Naive thymus-derived CD8-positive, alpha-beta T cell (primary cell): ENCODE results near the gene OLR1. TPM values are rescaled to one million over a fixed set of nuclear protein-coding genes. Genes with fewer than 3 reads are reported as not detected.

Experiments used
- ATAC-seq, 2 donors: fragments of 150-1000 bp; cut with Tn5 transposase in 1 of 2; sonication (Bioruptor Pico), chemical (Tn5 transposase) in 1 of 2; 1 replicate in 1 of 2; 2 replicates in 1 of 2; pipeline ENCODE4 v1.10.0; 2021; ENCODE audit warnings: mild to moderate bottlenecking in 2 of 2, moderate library complexity in 2 of 2
- POLR2A ChIA-PET: fragments of 350-600 bp; sonication (Branson Sonifier 250); formaldehyde crosslinking; loops from one replicate; lab custom pipeline; 2021; ENCODE audit warnings: antibody characterized with exemption; lab: Charles Lee
- DNase-seq, 10 donors: peaks; one replicate each; pipeline versions ENCODE4 v3.0.0 to v3.0.0-alpha.2; 2020 to 2022
- H3K27ac Mint-ChIP-seq, 10 donors: one replicate each; pipeline ENCODE4 v1.8.0; 2020 to 2022; ENCODE audit warnings: mild to moderate bottlenecking in 10 of 10, mixed read lengths in 10 of 10, moderate library complexity in 4 of 10, inconsistent platforms in 1 of 10
- H3K27me3 Mint-ChIP-seq, 5 donors: one replicate each; pipeline ENCODE4 v1.8.0; 2021 to 2022; ENCODE audit warnings: mixed read lengths in 5 of 5
- H3K36me3 Mint-ChIP-seq, 3 donors: one replicate each; pipeline ENCODE4 v1.8.0; 2020 to 2022; ENCODE audit warnings: mixed read lengths in 3 of 3, mild to moderate bottlenecking in 2 of 3, inconsistent platforms in 1 of 3
- H3K4me1 Mint-ChIP-seq, 4 donors: one replicate each; pipeline ENCODE4 v1.8.0; 2021 to 2022; ENCODE audit warnings: mixed read lengths in 4 of 4
- H3K4me3 Mint-ChIP-seq, 10 donors: one replicate each; pipeline ENCODE4 v1.8.0; 2020 to 2022; ENCODE audit warnings: mild to moderate bottlenecking in 10 of 10, mixed read lengths in 10 of 10, moderate library complexity in 6 of 10, inconsistent platforms in 1 of 10
- H3K9me3 Mint-ChIP-seq, 9 donors: one replicate each; pipeline ENCODE4 v1.8.0; 2020 to 2022; ENCODE audit warnings: mixed read lengths in 9 of 9, mild to moderate bottlenecking in 3 of 9, inconsistent platforms in 1 of 9, moderate library complexity in 1 of 9
- polyA plus RNA-seq, 3 donors: library from polyadenylated mRNA; unstranded; fragments of 300-500 nt; fragmentation: Illumina TruSeq; gene quantifications; one replicate each; pipeline ENCODE4 v1.2.3, GENCODE V29; 2021
- total RNA-seq, 8 experiments: library from RNA in 2 of 8; stranded (reverse) in 2 of 8; gene quantifications; one replicate each; pipeline ENCODE4 v1.2.3 and lab custom pipeline; 2021 to 2026

OLR1 gene
- total and polyA plus RNA-seq, 5 experiments from 2014 or later = not detected

DNA sequence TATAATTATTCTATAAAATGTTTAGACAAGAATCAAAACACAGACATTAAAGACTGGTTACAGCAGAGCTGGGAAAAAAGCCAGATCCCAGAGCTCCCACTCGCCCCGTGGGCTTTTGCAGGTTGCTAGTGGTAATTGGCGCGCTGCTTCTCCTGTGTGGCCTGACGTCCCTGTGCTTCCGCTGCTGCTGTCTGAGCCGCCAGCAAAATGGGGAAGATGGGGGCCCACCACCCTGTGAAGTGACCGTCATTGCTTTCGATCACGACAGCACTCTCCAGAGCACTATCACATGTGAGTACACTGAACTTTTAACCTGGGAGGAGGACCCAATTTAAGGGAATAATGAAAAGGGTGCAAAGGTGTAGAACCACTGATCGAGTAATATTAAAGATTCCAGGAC is 14.4 kb upstream of the OLR1 start:
- DNase-seq (no peak), ATAC-seq (no peak)
- H3K36me3 Mint-ChIP-seq = no peaks in the 10 kb centered on the region
- H3K9me3 Mint-ChIP-seq = peaks cover 0 to 2% (median 0%) of the 10 kb centered on the region in 9 donors
- H3K27ac Mint-ChIP-seq = peak overlapping the region in 2 of 10 donors; percentile 19 to 47
- H3K4me1 Mint-ChIP-seq = peaks cover 4 to 12% (median 6%) of the 10 kb centered on the region in 4 donors
- POLR2A ChIA-PET = no interaction called here
- peaks cover 0 to 27% (median 9%) of the 10 kb centered on the region in 5 donors for H3K27me3 Mint-ChIP-seq
- H3K4me3 Mint-ChIP-seq = no peak overlapping the region

GRCh38 chr12:10184261-10184843 is 12.4 kb upstream of the OLR1 start:
- H3K36me3 Mint-ChIP-seq = no peaks in the 10 kb centered on the region
- no peak overlapping the region for H3K27ac Mint-ChIP-seq
- DNase-seq = no peak
- POLR2A ChIA-PET = no interaction called here
- H3K27me3 Mint-ChIP-seq = peaks cover 0 to 30% (median 11%) of the 10 kb centered on the region in 5 donors
- no peak for ATAC-seq
- no peak overlapping the region for H3K4me3 Mint-ChIP-seq
- H3K9me3 Mint-ChIP-seq = peaks cover 0 to 2% (median 0%) of the 10 kb centered on the region in 9 donors
- peaks cover 0 to 8% (median 0%) of the 10 kb centered on the region in 4 donors for H3K4me1 Mint-ChIP-seq

DNA sequence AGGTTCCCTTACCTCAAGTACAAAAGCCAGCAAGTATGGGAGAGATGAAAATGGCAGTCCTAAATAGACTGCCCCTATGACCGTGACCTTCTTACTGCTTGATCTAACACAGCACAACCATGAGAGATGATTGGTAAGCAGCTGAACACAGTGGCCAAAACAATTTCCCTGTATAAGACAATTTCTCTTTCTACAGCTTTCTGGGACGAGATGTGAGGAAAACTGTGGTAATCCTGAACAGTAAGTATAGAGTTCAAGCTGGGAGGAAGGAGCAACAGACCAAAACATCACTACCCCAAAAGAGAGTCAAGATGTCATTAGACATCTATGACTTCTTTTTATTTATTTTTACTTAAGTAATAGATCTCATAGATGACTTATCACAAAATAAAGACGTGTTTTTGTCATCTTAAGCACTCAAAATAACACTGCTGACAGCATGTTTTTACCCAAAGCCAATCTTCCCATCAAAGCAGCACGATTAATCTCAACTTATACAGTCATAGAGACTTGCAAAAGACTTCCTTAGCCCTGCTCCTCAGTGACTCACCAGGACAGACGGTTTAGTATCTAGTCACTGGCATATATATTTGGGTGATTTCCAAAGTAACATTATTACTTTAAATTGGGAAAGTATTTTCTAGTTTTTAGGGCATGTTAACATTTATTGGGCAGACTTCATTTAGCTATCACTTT is 10.6 kb upstream of the OLR1 start:
- ATAC-seq (no peak), DNase-seq (no peak)
- Mint-ChIP-seq H3K9me3 (peaks cover 0 to 2% (median 0%) of the 10 kb centered on the region in 9 donors), H3K4me1 (peaks cover 0 to 8% (median 0%) of the 10 kb centered on the region in 4 donors), H3K36me3 (no peaks in the 10 kb centered on the region), H3K27ac (no peak overlapping the region), H3K27me3 (peaks cover 0 to 39% (median 16%) of the 10 kb centered on the region in 5 donors), H3K4me3 (no peak overlapping the region)
- POLR2A ChIA-PET = no interaction called here

- DNase-seq (no peak), ATAC-seq (no peak)
- Mint-ChIP-seq H3K4me1 (peaks cover 0 to 7% (median 0%) of the 10 kb centered on the region in 4 donors), H3K27me3 (peaks cover 0 to 37% (median 13%) of the 10 kb centered on the region in 5 donors), H3K4me3 (no peak overlapping the region), H3K36me3 (no peaks in the 10 kb centered on the region), H3K9me3 (peaks cover 0 to 2% (median 0%) of the 10 kb centered on the region in 9 donors), H3K27ac (no peak overlapping the region)
- POLR2A ChIA-PET = no interaction called here
Measured at GRCh38 chr12:10179776-10180181, 7.8 kb upstream of the OLR1 start.

GRCh38 chr12:10178821-10179220 is 6.9 kb upstream of the OLR1 start, which contains the start of gene TMEM52B:
Gene TMEM52B (plus strand): TSS chr12:10179032. CDS start chr12:10179575, 543 bp downstream.
- Mint-ChIP-seq H3K4me1 (peaks cover 0 to 4% (median 0%) of the 10 kb centered on the region in 4 donors), H3K36me3 (no peaks in the 10 kb centered on the region), H3K27me3 (peaks cover 0 to 30% (median 15%) of the 10 kb centered on the region in 5 donors), H3K9me3 (peaks cover 0 to 2% (median 0%) of the 10 kb centered on the region in 9 donors), H3K4me3 (no peak within 1 kb of the TSS), H3K27ac (no peak within 1 kb of the TSS)
- DNase-seq (no peak), ATAC-seq (no peak)
- POLR2A ChIA-PET = no interaction called here

DNA sequence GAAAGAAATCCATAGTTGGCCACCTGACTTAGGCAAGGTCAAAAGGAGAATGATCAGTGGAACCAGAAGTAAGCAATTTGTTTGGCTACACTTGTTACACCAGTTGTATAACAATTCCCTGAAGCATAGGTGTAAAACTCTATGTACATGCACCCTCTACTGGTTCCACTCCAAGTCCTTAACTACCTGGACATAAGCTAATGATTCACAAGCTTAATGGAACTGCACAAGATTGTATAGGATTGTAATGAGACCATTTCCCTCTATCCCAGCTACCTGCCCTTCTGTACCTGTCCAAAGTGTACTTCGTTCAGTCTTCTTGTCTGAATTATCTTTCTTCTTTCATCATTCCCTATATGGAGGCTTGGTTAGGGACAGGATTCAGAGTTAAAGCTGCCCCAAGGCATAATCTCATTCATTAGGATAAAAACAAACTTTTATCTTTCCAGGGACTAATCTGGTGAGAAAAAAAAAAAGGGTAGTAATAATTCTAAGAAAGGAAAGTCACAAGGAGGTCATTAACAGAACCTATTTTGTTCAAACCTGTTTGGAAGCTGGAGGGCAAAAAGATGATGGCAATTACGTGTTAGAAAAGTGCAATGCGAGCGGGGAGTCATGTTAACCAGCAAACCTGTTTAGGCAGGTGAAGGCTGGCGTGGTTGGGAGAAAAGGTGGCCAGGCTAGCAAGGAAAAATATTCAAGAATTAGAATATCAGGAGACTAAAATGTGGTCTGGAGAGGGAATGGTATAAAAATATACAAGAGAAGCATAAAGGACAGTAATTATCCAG is 4.1 kb upstream of the OLR1 start:
- POLR2A ChIA-PET = no interaction called here
- Mint-ChIP-seq H3K27ac (no peak overlapping the region), H3K4me1 (no peaks in the 10 kb centered on the region), H3K36me3 (no peaks in the 10 kb centered on the region), H3K4me3 (no peak overlapping the region), H3K9me3 (no peaks in the 10 kb centered on the region), H3K27me3 (peaks cover 12 to 25% (median 19%) of the 10 kb centered on the region in 5 donors)
- DNase-seq (no peak), ATAC-seq (no peak)

- Mint-ChIP-seq H3K9me3 (no peaks in the 10 kb centered on the region), H3K27ac (no peak overlapping the region), H3K27me3 (peaks cover 12 to 24% (median 19%) of the 10 kb centered on the region in 5 donors), H3K4me3 (no peak overlapping the region), H3K4me1 (no peaks in the 10 kb centered on the region), H3K36me3 (no peaks in the 10 kb centered on the region)
- ATAC-seq (no peak), DNase-seq (no peak)
- POLR2A ChIA-PET = no interaction called here
Measured at GRCh38 chr12:10174986-10175614, 3.2 kb upstream of the OLR1 start.

- POLR2A ChIA-PET = interaction anchor here (0.6 kb wide), 1 partner anchor 36 kb away, joined by 8 read pairs; no protein-coding TSS in a partner anchor
- peaks cover 6 to 16% (median 10%) of the 10 kb centered on the region in 5 donors for H3K27me3 Mint-ChIP-seq
Measured at GRCh38 chr12:10170216-10170615, 1.7 kb downstream of the OLR1 start.

DNA sequence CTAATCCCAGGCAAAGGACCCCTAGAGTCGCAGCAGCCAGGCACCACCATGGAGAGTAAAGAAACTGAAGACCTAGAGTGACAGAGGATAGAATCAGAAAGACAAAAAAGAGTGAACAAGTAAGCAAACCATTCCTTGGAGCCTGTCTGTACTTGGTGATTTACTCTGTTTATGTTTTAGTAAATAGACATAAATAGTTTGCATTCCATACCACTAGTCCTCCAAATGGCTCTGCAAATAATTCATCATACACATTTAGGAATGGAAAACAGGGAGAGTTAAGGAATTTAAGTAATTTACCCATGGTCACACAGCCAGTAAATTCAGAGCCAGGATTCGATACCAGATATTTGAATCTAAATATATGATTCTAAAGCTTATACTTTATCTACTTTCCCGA is 2.8 kb downstream of the OLR1 start:
- DNase-seq = no peak
- no peak for ATAC-seq
- Mint-ChIP-seq H3K9me3 (no peaks in the 10 kb centered on the region), H3K27ac (no peak overlapping the region), H3K27me3 (peaks cover 2 to 14% (median 10%) of the 10 kb centered on the region in 5 donors), H3K4me3 (no peak overlapping the region), H3K4me1 (peaks cover 0 to 2% (median 0%) of the 10 kb centered on the region in 4 donors), H3K36me3 (no peaks in the 10 kb centered on the region)
- POLR2A ChIA-PET = no interaction called here

More at GRCh38 chr12:10170216-10170615, 1.7 kb downstream of the OLR1 start:
- Mint-ChIP-seq H3K4me1 (peaks cover 0 to 2% (median 0%) of the 10 kb centered on the region in 4 donors), H3K9me3 (no peaks in the 10 kb centered on the region), H3K27ac (no peak overlapping the region), H3K36me3 (no peaks in the 10 kb centered on the region), H3K4me3 (no peak overlapping the region)
- ATAC-seq (no peak), DNase-seq (no peak)

DNA sequence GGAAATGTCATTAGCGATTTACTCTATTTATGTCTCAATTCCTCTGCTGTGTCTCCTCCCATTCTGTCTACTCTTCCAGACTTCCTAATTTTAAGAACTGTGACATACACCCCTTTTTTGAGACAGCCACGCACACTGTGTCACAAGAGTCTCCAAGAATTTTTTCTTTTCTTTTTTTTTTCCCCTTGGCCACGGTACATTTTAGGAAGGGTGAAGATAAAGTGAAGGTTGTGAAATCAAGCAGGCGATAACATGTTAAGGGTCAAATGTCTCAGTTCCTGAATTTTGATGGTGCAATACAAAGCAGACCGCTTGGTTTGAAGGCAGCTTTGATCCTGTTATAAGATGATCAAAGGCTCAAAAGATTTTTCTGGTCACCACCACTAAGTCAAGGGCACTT is 4.3 kb downstream of the OLR1 start:
- DNase-seq = no peak

GRCh38 chr12:10165421-10165820 is 6.5 kb downstream of the OLR1 start:
- ATAC-seq = no peak
- Mint-ChIP-seq H3K36me3 (no peaks in the 10 kb centered on the region), H3K4me1 (peaks cover 0 to 13% (median 0%) of the 10 kb centered on the region in 4 donors), H3K9me3 (no peaks in the 10 kb centered on the region), H3K4me3 (no peak overlapping the region), H3K27ac (no peak overlapping the region), H3K27me3 (peaks cover 0 to 3% (median 0%) of the 10 kb centered on the region in 5 donors)
- DNase-seq = no peak
- POLR2A ChIA-PET = no interaction called here

More for the DNA sequence above, 4.3 kb downstream of the OLR1 start:
- H3K36me3 Mint-ChIP-seq = no peaks in the 10 kb centered on the region
- no peak overlapping the region for H3K27ac Mint-ChIP-seq
- no peaks in the 10 kb centered on the region for H3K9me3 Mint-ChIP-seq
- POLR2A ChIA-PET = no interaction called here
- peaks cover 0 to 5% (median 0%) of the 10 kb centered on the region in 4 donors for H3K4me1 Mint-ChIP-seq
- H3K4me3 Mint-ChIP-seq = no peak overlapping the region
- H3K27me3 Mint-ChIP-seq = peaks cover 2 to 11% (median 7%) of the 10 kb centered on the region in 5 donors
- ATAC-seq = no peak

DNA sequence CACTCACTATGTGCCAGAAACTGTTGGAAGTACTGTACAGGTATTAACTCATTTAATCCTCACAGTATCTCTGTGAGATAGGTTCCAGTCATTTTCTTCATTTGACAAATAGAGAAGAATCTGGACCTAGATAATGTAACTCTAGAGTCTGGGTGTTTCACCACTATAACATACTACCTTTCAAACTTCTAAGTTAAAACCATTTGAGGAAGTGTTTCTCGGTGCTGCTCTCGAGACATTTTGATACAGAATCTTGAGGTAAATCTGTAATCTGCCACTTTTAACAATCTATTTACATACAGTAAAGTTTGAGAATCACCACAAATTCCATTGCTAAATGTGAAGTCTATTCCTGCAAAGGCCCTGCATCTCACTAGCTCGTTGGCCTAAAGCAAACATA is 8.8 kb downstream of the OLR1 start:
- Mint-ChIP-seq H3K4me1 (peaks cover 0 to 14% (median 0%) of the 10 kb centered on the region in 4 donors), H3K27me3 (peaks cover 0 to 3% (median 0%) of the 10 kb centered on the region in 5 donors), H3K9me3 (no peaks in the 10 kb centered on the region), H3K36me3 (no peaks in the 10 kb centered on the region), H3K27ac (no peak overlapping the region), H3K4me3 (no peak overlapping the region)
- DNase-seq (no peak), ATAC-seq (no peak)
- POLR2A ChIA-PET = no interaction called here
